Hepatic stellate cell (primary cell): Measurements from ENCODE around the gene CHD5.

Source experiments
- DNase-seq: peaks from one replicate; pipeline ENCODE4 v3.0.0; 2011; ENCODE audit warnings: low spot score

The CHD5 gene

DNA sequence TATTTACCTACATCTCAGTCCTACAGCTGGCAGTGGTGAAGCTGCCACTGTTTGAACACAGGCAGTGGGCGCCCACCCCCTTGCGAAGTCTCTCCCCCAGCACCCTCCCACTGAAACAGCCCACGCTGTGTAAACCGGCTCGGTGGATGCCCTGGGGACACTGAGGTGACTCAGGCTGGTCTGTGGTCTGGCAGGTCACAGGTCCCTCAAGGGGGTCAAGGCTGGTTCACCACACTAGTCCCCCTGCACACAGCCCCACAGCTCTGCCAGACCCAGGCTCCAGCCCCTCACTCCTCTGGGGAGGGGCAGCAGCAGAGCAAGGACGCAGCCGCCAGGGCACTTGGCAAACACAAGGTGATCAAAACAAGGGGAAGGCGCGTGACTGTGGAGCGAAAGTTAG lies 7.6 kb downstream of the CHD5 start:
- no peak for DNase-seq

GRCh38 chr1:6171548-6172124 lies 8.5 kb downstream of the CHD5 start:
- DNase-seq: no peak

- DNase-seq: no peak
These were observed 9.3 kb downstream of the CHD5 start for GRCh38 chr1:6170742-6171201.

DNA sequence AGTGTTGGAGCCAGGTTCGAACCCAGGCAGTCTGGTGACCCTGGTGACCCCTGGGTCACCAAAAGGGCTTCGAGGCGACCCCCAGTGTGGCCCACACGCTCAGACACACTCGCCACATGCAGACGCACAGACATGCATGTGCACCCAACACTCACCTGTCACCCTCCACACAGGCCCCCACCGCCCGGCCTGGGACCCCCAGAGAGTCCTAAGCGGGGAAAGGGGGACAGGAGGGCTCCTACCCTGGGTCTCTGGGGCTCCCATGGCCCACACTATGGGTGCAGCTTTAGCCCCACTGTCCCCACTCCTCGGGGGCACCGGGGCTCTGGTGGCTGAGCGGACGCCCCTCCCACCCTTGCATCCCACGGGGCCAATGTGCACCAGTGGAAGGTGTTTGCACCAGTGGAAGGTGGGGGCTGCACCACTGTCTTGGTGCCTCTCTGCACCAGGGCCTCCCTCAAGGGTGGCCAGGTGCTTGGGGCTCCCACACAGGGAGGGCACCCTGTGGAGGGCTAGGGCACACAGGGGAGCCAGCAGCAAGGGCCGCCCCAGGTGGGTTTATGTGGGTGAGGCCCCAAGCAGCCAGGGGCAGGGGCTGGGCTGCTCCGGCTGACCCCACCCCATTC lies 9.9 kb downstream of the CHD5 start:
- DNase-seq: no peak

GRCh38 chr1:6168947-6169586 lies 11.1 kb downstream of the CHD5 start:
- DNase-seq: no peak

- DNase-seq: no peak
These were observed 12.5 kb downstream of the CHD5 start for GRCh38 chr1:6167391-6168303.

DNA sequence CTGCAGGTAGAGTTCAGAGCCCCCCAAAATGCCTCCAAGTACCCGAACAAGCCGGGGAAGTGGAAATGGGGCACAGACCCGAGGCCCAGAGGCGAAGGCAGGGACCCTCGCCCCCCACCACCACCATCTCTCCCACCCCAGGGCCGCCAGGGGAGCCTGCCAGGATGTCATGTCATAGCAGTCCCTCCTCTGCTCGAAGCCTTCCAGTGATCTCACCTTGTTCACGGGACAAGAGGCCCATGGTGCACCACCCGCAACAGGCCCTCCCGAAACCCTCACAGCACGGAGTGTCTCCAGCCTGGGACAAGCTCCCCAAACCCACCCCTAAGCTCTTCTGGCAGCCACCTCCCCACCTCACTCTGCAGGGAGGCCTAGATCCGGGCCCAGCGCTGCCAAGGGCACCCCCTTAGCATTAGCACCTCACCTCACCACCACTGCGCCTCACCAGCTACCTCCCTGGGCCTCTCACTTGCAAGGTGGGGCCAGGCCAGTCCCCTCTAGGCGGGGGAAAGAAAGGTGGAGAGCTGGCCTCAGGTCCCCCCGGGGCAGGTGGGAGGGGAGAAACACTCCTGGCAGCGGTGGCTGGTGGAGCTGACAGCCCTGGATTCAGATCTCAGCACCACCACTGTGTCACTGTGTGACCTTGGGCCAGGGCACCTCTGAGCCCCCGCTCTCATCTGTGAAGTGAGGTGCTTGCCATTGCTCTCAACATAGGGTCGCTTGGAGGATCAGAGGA lies 13.3 kb downstream of the CHD5 start:
- DNase-seq: no peak

GRCh38 chr1:6166221-6166620 lies 13.9 kb downstream of the CHD5 start:
- DNase-seq: no peak

DNA sequence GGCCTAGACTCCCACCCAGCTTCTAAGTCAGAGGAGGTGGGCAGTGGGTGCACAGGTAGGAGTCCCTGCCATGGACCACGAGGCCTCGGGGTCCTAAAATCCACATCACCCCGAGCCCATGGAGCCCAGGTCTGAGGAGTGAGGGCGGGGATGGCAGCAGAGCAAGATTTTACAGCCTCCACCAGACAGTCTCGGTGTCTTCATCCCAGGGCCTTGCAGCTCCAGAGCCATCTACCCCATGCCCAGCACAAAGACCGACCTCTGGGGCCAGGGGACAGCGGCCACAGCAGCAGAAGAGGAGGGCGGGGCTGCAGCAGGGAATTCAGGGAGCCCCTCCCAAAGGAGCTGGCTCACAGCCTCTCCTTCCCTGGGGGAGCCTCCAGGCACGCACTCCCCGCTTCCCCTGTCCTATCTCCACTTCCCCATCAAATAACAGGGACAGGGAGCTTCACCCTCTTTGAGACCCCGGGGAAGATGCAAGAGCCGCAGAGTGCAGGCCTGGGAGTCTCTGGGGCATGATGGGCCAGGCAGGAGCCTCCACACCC lies 14.6 kb downstream of the CHD5 start:
- no peak for DNase-seq

GRCh38 chr1:6165027-6165426 lies 15.1 kb downstream of the CHD5 start:
- no peak for DNase-seq

GRCh38 chr1:6163973-6164617 lies 16.0 kb downstream of the CHD5 start:
- no peak for DNase-seq

GRCh38 chr1:6163191-6163972 lies 16.7 kb downstream of the CHD5 start:
- no peak for DNase-seq

DNA sequence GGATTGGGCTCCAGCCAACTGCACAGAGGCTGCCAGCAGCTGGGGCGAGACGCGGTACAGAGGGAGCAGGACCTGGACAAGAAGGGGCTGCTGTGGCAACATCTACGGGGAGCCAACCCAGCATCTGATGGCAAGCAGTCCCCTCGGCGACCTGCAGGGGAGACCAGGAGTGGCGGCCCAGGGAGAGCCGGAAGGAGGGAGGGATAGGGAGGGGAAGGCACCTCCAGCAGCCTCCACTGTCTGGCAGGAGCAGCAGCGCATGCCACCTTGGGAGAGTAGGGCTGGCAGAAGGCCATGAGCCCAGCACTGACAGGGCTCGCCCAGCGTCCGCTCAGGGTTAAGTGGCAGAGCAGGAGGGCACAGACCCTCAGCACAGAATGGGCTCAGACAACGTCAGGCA lies 17.3 kb downstream of the CHD5 start:
- no peak for DNase-seq

GRCh38 chr1:6162341-6162740 lies 17.8 kb downstream of the CHD5 start:
- no peak for DNase-seq

GRCh38 chr1:6158181-6158580 lies 21.9 kb downstream of the CHD5 start:
- no peak for DNase-seq

DNA sequence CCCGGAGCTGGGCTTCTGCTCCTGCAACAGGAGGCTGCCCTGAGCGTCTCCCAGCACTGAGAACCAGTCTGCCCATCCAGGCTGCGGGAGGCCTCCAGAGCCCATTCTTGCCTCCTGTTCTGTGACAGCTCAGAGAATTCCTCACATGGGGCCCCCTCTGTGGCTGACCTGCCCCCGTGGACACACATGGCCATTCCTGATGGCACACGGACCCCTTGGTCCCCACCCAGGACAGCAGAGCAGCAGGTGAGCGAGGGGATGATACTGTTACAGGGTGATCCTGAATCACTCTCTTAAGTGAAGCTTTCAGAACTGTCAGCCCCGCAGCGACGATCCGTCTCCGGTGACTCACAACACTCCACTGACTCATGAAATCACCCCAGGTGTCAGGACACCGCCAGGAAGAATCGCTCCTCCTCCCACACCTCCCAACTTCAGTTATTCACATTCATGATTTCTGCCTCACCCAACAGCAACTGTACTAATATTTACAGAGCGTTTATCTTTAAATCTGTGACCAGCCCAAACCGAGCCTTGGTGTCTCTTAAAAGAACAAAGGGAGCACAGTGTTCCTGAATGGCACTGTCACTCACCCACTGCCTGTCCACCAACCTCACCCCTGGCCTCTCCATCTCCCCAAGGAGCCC lies 22.5 kb downstream of the CHD5 start:
- no peak for DNase-seq

GRCh38 chr1:6157132-6157527 lies 23.0 kb downstream of the CHD5 start:
- DNase-seq: no peak

DNA sequence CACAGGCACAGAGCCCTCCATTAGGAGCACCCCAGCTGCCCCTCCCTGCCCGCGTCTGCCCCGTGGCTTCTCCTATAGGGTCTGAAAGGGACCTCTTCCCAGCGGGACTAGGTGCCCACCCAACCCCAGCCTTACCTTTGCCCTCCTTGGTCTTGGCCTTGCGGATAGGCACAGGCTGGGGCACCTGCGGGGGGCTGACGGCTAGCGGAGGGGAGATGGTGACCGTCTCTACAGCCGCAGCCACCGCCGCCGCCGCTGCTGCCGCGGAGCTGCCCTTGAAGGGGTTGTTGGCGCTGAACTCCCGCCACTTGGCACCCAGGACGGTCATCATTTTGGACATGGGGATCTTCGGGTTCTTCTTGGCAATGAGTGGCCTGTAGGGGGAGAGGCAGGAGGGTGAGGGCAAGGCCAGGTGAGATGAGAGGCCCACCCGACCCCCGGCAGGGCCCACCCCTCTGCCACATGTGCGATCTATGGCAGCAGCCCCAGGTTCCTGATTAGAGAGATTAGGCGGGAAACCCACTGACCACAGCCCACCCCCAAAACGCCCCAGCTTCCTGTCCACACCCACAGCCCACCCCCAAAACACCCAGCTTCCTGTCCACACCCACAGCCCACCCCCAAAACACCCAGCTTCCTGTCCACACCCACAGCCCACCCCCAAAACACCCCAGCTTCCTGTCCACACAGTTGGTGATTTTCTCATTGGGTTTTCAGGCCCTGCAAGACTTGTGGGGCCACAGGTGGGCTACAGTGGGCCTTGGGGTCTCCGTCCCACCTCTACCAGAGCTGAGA lies 25.4 kb downstream of the CHD5 start:
- DNase-seq: no peak

GRCh38 chr1:6152882-6153281 lies 27.2 kb downstream of the CHD5 start:
- no peak for DNase-seq
